ENCODE data around the gene KCNMB1.

- TF ChIP-seq POLR2A (IDR thresholded peaks at IDR 0.05) (no peak), CTCF (IDR thresholded peaks at IDR 0.05) (no peak)
Observed at GRCh38 chr5:170408877-170409660, 19.9 kb upstream of the KCNMB1 start.

All from thyroid gland (tissue), 4 donors.